Sigmoid colon (tissue), 4 donors: Measurements from ENCODE around the gene POLR1D.

Experiments
- CTCF ChIP-seq, 4 experiments: fragments of 450-650 bp in 3 of 4; fragments of 200-600 bp in 1 of 4; IDR thresholded peaks; one replicate each; pipeline ENCODE4 v1.5.1; 2016 to 2019; ENCODE audit warnings: antibody characterized with exemption in 4 of 4, mild to moderate bottlenecking in 3 of 4, moderate library complexity in 2 of 4
- POLR2A ChIP-seq, 2 donors: fragments of 450-650 bp; IDR thresholded peaks; one replicate each; pipeline ENCODE4 v1.6.1; 2016; ENCODE audit warnings: antibody characterized with exemption in 2 of 2, mild to moderate bottlenecking in 2 of 2, moderate library complexity in 2 of 2
- POLR2AphosphoS5 ChIP-seq, 4 donors: sonication (generic); formaldehyde crosslinking; IDR thresholded peaks; one replicate each; pipeline ENCODE4 v1.6.1; 2017; ENCODE audit warnings: antibody characterized with exemption in 4 of 4

- TF ChIP-seq CTCF (IDR thresholded peaks at IDR 0.05) (no peak), POLR2A (IDR thresholded peaks at IDR 0.05) (no peak), POLR2AphosphoS5 (IDR thresholded peaks at IDR 0.05) (no peak)
Measured at GRCh38 chr13:27638521-27638920, 16.8 kb downstream of the POLR1D start.
